DMS79 (cell line): ENCODE measurements around the gene FOXJ3.

Experiments used
- DNase-seq: peaks from one replicate; lab custom pipeline; 2025; lab: John Stamatoyannopoulos, UW

The FOXJ3 gene

DNA sequence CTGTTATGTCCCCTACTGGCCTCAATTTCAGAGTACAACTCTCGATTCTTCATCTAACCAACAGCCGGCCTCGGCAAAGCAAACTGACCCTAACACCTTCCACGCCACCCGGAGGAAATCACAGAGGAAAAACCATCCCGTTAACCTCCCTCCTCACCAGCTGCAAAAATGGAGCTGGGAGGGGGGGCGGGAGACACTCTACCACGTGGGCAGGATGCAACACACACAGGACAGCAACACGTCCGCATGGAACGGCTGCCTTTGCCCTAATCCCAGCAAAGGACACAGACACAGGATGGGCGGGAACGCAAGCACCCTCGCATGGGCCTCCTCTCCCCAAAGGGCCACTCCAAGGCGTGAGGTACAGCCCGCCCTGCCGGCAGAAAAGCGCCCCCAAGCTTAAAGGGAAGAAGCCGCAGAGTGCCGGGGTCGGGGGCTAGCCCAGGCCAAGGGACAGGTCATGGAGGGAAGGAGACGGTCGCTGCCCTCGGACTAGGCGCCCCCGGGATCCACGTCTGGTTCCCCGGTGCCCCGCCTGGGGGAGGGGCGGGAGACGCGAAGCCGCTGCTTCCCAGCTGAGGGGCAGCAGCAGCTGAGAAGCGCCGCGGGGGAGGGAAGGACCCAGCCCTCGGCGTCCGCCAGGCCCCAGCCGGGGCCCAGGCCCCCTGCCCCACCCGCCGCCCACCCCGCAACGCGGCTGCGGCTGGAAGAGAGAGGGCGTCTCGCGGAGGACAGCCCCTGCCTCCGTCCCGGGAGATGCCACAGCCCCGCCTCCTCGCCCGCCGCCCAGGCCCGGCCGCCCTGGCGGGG lies 590 bp downstream of the FOXJ3 start:
- DNase-seq: peak; percentile 26

DNA sequence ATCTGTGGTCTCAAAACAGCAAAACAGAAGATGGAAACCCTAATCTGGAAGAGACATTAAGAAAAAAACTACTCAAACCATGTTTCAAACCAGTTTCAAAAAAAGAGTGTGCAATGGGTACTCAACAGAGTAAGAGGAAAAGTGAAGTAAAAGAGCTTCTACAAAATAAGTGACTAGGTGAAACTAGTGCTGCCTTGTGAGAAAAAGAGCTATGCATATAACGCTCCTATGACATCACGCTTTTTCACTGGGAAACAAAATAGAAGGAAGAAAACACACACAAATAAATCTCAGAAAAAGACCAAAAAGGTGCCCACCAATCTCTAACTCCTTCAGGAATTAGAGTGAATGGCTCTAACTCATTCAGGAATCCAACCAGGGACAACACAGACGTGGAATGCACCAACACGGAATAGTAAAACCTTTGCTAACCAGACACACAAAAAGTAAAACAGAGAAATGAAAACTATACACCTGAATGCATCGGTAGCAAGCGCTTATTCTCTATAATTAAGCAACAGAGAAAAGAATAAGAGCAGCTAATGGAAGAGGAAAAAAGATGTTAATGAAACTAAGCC lies 1.3 kb downstream of the FOXJ3 start:
- no peak for DNase-seq

DNA sequence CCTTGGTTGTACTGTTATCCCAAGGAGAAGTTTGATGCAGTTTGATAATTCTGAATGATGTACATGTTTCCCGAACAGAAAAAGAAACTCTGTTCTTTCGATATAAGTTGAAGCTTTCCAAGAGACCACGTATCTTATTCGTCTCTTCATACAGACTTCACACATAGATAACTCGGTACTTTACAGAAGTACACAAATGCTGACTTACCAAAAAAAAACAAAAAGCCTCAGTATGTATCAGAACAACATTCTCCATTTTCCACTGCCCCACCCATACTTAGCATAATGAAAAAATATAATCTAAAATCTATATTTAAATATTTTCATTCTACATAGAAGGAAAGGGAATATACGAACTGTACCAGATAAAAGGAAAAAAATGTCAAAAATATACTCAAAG lies 2.2 kb downstream of the FOXJ3 start:
- DNase-seq: no peak

DNA sequence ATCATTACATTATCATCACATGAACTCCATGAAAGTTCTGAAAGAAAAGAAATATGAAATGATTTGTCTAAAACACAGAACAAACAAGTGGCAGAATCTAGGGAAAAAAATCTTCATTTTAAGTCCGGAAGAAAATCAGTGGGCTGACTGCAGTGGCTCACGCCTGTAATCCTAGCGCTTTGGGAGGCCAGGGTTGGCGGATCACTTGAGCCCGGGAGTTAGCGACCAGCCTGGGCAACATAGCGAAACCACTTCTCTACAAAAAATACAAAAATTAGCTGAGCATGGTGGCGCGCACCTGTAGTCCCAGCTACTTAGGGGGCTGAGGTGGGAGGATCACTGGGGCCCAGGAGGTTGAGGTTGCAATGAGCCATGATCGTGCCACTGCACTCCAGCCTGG lies 4.8 kb downstream of the FOXJ3 start:
- no peak for DNase-seq

DNA sequence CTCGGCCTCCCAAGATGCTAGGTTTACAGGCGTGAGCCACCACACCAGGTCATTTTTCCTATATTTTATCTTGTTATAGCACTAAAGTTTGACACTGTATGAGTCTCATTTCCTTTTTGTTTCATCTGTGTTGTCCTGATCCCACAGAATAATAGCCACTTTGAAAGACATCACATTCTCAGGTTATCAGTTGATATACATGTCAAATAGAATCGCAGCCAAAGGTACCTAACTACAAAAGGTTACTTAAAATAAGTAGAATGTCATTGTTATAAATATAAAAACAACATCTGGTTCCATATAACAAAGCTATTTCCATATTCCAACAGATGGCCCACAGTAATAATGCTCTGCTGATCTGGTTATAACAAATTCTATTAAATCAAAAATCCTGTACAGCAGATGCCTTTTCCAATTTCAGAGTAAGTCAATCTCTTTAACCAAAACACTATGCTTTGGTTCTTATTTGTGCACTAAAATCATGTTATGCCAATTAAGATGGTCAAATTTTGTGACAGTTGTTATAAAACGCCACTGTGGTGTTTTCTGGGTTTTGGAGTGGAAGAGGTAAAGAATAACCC lies 6.0 kb downstream of the FOXJ3 start:
- no peak for DNase-seq

DNA sequence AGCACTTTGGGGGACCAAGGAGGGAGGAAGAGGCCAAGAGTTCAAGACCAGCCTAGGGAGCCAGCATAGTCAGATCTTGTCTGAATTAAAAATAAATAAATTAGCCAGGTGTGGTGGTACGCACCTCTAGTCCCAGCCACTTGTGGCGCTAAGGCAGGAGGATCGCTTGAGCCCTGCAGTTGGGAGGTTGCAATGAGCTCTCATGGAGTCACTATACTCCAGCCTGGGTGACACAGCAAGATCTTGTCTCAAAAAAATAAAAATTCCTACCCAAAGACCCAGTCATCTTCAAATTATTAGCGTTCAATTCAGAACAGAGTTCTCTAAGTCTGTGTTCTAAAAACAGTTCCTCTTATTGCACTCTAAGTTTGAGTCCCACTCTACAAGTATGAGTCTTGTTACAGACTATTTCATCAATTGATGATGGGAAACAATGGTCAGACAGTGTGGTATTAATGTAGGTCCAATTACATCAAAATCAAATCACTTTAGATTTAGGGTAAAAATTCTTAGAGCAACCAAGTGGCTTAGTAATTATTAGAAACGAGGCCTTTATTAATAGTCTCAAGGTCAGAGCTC lies 6.9 kb downstream of the FOXJ3 start:
- DNase-seq: no peak

DNA sequence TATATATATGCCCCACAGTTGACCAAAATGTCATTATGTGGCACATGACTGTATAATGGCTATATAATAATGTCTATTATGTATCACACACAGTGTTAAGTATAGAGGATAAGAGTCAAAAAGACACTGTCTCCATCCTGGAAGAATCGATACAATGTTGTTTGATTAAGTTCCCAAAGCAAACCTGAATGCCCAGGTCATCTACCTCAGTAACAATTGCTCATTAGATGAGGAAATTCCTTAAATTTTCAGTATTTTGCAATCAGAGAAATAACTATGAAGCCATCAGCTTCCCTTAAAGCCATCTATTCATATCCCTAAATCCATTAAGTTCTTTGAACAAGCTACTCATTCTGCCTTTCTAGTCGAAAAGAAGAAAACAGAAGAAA lies 10.0 kb downstream of the FOXJ3 start:
- no peak for DNase-seq

DNA sequence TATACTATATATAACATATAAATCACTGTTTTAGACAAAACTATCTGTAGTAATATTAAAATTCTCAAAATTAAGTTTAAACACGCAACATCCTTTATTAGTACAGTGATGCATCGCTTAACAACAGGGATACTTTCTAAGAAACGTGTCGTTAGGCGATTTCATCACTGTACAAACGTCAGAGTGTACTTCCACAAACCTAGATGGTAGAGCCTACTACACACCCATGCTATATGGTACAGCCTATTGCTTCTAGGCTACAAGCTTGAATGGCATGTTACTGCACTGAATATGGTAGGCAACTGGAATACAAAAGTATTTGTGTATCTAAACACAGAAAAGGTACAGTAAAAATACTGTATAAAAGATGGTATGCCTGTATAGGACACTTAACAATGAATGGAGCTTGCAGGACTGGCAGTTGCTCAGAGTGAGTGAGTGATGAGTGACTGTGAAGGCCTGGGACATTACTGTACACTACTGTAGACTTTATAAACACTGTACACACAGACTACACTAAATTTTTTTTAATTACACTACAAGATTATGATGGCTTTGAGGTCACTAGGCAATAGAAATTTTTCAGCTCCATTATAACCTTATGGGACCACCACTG lies 10.5 kb downstream of the FOXJ3 start:
- DNase-seq: no peak

DNA sequence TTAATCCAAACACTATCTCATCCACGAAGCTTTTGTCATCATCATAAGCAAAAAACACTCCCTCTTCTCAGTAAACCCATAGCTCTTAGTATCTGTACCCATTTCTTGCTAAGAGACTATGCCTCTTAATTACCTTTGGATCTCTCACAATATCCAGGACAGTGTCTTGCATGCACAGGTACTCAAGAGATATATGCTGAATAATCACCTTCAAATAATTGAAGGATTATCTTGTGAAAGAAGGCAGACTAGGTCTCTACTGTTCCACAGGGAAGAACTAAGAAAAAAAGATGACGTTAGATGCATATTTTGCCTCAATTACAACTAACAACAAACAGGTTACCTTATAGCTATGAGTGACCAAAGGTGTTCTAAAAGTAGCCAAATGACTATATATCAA lies 11.5 kb downstream of the FOXJ3 start:
- no peak for DNase-seq

- no peak for DNase-seq
Observed at GRCh38 chr1:42322577-42322976, 12.5 kb downstream of the FOXJ3 start.

DNA sequence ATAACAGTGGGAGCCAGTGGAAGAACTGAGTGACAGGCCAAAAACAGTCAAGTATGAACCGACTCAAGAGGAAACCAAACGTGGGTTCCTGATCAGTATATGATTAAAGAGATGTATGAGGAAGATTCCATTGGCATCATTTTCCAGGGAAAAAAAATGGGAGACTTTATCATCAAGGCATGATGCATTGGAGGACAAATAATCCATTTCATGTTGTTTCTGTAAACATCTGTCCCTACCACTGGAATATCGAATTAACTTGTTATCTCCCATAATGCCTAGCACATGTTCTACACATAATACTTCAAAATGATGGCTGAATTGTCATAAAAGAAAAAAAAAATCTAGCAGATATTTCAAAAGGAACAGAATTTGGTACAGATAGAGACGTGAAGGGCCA lies 13.3 kb downstream of the FOXJ3 start:
- DNase-seq: no peak

- DNase-seq: no peak
Observed at GRCh38 chr1:42320708-42321107, 14.3 kb downstream of the FOXJ3 start.

- no peak for DNase-seq
Observed at GRCh38 chr1:42319871-42320484, 15.1 kb downstream of the FOXJ3 start.

DNA sequence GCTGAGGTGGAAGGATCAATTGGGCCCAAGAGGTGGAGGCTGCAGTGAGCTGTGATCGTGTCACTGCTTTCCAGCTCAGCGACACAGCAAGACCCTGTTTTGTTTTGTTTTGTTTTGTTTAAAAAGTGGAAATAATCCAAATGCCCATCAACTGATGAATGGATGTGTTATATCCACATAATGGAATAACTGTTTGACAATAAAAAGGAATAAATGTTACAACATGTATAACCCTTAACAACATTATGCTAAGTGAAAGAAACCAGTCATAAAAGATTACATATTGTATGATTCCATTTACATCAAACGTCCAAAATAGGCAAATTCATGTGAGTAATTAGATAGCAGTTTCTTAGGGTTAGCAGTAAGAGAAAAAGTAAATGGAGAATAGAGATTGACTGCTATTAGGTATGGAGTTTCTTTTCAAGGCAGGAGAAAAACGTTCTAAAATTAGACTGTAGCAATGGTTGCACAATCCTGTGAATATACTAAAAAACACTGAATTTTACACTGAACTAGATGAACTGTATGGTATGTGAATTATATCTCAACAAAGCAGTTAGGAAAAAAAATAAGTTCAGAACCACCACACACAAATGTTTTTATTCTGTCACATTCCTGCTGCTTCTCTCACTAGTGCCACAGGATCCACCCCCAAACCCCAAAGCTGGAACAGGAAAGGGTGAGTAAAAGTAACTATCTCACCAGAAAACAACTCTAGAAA lies 15.7 kb downstream of the FOXJ3 start:
- no peak for DNase-seq

DNA sequence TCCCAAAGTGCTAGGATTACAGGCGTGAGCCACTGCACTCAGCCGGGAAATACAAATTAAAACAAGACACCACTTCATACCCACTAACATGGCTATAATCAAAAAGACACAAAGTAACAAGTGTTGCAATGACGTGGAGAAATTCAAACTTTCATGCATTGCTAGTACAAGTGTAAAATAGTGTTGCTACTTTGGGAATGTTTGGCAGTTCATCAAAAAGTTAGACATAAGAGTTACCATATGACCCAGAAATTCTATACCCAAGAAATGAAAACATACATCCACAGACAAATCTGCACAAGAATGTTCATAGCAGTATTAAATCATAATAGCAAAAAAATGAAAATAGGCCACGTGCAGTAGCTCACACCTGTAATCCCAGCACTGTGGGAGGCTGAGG lies 16.4 kb downstream of the FOXJ3 start:
- no peak for DNase-seq

DNA sequence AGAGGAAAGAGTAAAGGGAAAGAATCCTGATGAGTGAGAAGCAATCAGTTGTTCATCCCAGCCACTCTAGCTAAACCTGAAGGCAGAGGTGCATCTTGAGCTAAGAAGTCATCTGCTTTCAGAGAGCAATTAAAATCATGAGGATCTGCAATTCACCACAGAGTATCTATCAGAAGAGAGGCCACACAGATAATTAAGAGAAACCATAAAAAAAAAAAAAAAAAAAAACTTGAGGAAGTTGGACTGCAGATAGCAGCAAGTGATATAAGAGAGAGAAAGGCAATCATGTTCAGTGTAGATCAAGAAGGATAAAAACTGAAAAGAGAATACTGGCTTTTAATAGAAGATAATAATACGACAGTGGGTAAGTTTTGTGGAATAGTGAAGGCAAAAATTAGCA lies 17.7 kb downstream of the FOXJ3 start:
- DNase-seq: no peak

DNA sequence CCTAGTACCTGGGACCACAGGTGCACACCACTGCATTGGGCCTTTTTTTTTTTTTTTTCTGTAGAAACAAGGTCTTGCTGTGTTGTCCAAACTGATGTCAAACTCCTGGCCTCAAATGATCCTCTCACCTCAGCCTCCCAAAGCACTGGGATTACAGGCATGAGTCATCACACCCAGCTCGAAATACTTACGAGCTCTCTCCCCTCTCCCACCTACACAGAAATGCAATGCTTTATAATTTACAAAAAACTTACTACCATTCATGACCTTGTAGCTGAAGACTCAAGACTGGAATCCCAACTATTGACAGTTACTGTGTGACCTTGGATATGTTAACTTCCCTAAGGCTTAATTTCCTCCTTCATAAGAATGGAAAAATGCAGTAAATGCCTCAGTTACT lies 18.7 kb downstream of the FOXJ3 start:
- no peak for DNase-seq

- no peak for DNase-seq
Observed at GRCh38 chr1:42315500-42315899, 19.5 kb downstream of the FOXJ3 start.

GRCh38 chr1:42313970-42314369 lies 21.1 kb downstream of the FOXJ3 start:
- DNase-seq: no peak

- DNase-seq: no peak
Observed at GRCh38 chr1:42312576-42313212, 22.3 kb downstream of the FOXJ3 start.

DNA sequence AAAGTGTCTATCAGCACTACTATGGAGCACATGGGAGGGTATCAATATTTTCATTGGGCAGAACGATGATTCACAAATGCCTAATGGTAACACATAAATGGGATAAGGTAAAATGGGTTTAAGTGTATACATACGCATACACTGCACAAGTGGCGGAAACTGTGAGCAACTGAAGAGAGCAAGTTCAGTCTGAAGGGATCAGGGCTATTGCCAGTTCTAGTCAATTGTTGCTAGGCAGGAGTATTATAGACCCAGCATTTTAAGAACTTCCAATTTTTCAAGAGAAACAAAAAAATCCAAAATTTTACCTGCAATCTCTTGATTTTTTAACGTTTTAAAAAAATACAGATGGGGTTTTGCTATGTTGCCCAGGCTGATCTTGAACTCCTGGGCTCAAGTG lies 23.1 kb downstream of the FOXJ3 start:
- no peak for DNase-seq
